ENCODE data around the gene PPP6R3.

DNA sequence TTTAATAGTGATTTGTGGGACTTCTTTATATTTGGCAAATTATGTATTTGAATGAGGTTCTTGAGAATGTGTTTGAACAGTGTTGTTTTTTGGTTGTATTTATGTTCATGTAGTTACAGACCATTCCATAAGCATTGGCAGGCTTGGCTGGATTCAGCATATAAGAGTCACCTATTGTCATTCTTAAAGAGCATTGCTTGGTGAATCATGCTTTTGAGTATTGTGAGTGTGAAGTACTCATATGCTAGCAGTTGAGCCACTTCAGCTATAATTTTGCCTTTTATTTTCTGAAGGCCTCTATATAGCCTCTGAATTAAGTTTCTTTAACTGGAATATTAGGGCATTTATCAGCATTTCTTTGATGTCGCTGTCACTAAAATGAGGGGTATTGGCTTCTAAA, 113.8 kb downstream of the PPP6R3 start:
- no peak for TF ChIP-seq CEBPB (IDR thresholded peaks at IDR 0.05; ENCODE audit: borderline replicate concordance in 1 of 2, low read depth in 2 of 2, low read length in 2 of 2)
- no peak for TF ChIP-seq TBL1XR1 (IDR thresholded peaks at IDR 0.05; ENCODE audit: low read depth, low read length)
- TF ChIP-seq, protein P1, sequence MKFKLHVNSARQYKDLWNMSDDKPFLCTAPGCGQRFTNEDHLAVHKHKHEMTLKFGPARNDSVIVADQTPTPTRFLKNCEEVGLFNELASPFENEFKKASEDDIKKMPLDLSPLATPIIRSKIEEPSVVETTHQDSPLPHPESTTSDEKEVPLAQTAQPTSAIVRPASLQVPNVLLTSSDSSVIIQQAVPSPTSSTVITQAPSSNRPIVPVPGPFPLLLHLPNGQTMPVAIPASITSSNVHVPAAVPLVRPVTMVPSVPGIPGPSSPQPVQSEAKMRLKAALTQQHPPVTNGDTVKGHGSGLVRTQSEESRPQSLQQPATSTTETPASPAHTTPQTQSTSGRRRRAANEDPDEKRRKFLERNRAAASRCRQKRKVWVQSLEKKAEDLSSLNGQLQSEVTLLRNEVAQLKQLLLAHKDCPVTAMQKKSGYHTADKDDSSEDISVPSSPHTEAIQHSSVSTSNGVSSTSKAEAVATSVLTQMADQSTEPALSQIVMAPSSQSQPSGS (IDR thresholded peaks at IDR 0.05; ENCODE audit: low read length): no peak
- TF ChIP-seq SP1 (IDR thresholded peaks at IDR 0.05; ENCODE audit: low read depth, low read length): no peak
